Fibroblast of lung (primary cell): ENCODE data around the gene OR5AR1. TPM values are rescaled to one million over a fixed set of nuclear protein-coding genes. Genes with fewer than 3 reads are reported as not detected.

Experiments used
- DNase-seq, 2 donors: peaks; one replicate each; pipeline versions ENCODE4 v3.0.0 to v3.0.0-alpha.2; 2010; ENCODE audit warnings: low read depth in 2 of 2
- H2AFZ ChIP-seq: 2 replicates; pipeline ENCODE4 v1.5.1; 2012; ENCODE audit warnings: low read length, control low read depth, inconsistent platforms
- H3K27ac ChIP-seq: 2 replicates; pipeline ENCODE4 v1.5.1; 2011; ENCODE audit warnings: low read length, control low read depth; ENCODE audit not compliant: insufficient read depth
- H3K27me3 ChIP-seq: 2 replicates; pipeline ENCODE4 v1.5.1; 2011; ENCODE audit warnings: mild to moderate bottlenecking, low read length; ENCODE audit not compliant: control insufficient read depth, insufficient read depth
- H3K36me3 ChIP-seq: 2 replicates; pipeline ENCODE4 v1.5.1; 2011; ENCODE audit warnings: low read length; ENCODE audit not compliant: control insufficient read depth, insufficient read depth
- H3K4me1 ChIP-seq: 2 replicates; pipeline ENCODE4 v1.5.1; 2011; ENCODE audit warnings: low read length; ENCODE audit not compliant: control insufficient read depth, insufficient read depth; ENCODE audit errors: extremely low read depth
- H3K4me2 ChIP-seq: 2 replicates; pipeline ENCODE4 v1.5.1; 2011; ENCODE audit warnings: low read length, control low read depth; ENCODE audit not compliant: insufficient read depth; ENCODE audit errors: extremely low read depth
- H3K4me3 ChIP-seq, 4 experiments: fragments of 200-600 bp in 1 of 4; sonication (generic) in 1 of 4; replicated peaks in 1 of 4; 2 replicates each; pipeline ENCODE4 v1.5.1; 2011 to 2016; ENCODE audit warnings: low read length in 4 of 4, low read depth in 3 of 4, mild to moderate bottlenecking in 3 of 4, control low read depth in 2 of 4, inconsistent platforms in 1 of 4, mixed read lengths in 1 of 4; ENCODE audit not compliant: insufficient read depth in 1 of 4; ENCODE audit errors: control extremely low read depth in 1 of 4
- H3K79me2 ChIP-seq: 2 replicates; pipeline ENCODE4 v1.5.1; 2012; ENCODE audit warnings: mild to moderate bottlenecking, low read length, inconsistent platforms; ENCODE audit not compliant: control insufficient read depth, insufficient read depth
- H3K9ac ChIP-seq: 2 replicates; pipeline ENCODE4 v1.5.1; 2011; ENCODE audit warnings: mild to moderate bottlenecking, low read length, control low read depth; ENCODE audit not compliant: insufficient read depth
- H3K9me3 ChIP-seq: 2 replicates; pipeline ENCODE4 v1.5.1; 2012; ENCODE audit warnings: low read depth, low read length; ENCODE audit not compliant: control insufficient read depth, insufficient read depth
- H4K20me1 ChIP-seq: 2 replicates; pipeline ENCODE4 v1.5.1; 2011; ENCODE audit warnings: low read length; ENCODE audit not compliant: control insufficient read depth, insufficient read depth; ENCODE audit errors: extremely low read depth
- CTCF ChIP-seq, 2 donors: IDR thresholded peaks in 1 of 2; conservative IDR thresholded peaks in 1 of 2; 1 replicate in 1 of 2; 2 replicates in 1 of 2; pipeline ENCODE4 v1.5.1; 2011 to 2012; ENCODE audit warnings: low read length in 2 of 2, control low read depth in 1 of 2, inconsistent platforms in 1 of 2, low read depth in 1 of 2, mild to moderate bottlenecking in 1 of 2
- EZH2 ChIP-seq: IDR thresholded peaks from 2 replicates; pipeline ENCODE4 v1.5.1; 2012; ENCODE audit warnings: low read length, control low read depth, mild to moderate bottlenecking; ENCODE audit errors: missing control alignments
- polyA plus RNA-seq, 2 donors: library from polyadenylated mRNA; depleted of rRNA in 1 of 2; stranded (reverse) in 1 of 2; unstranded in 1 of 2; fragments of >200 nt; gene quantifications; 2 replicates each; pipeline ENCODE4 v1.2.1, GENCODE V29; 2011 to 2012; ENCODE audit warnings: missing spikeins in 1 of 2
- total RNA-seq: library from RNA; depleted of rRNA; stranded (reverse); fragments of >200 nt; gene quantifications from 2 replicates; pipeline ENCODE4 v1.2.1, GENCODE V29; 2014

Gene OR5AR1
- total and polyA plus RNA-seq, 2 donors (not counting 1 experiment from before 2014, with no cell fraction given), result not detected

DNA sequence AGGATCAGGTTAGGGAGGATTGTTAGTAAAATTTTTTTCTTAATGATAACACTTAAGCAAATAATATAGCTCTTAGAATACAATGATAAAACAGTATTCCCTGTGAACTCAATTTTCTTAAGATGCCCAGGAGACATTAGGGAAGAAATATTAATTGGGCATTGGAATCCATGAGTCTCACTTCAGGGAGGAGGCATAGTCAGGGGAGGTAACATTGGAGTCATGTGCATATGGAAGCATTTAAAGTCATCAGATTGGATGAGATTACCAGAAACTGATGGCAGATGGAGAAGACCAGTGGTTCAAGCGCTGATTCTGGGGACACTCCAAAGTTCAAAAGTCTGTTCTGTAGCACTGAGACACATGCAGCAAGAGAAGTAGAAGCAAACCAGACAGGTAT, 35.3 kb downstream of the OR5AR1 start, which contains the start of gene OR9G1:
Gene OR9G1, plus strand, starts transcription at position 301 of the 400 bp plus-strand sequence. CDS start 1,293 bp downstream, outside the sequence.
- H3K4me3 ChIP-seq, result no peak within 1 kb of the TSS
- no peak for DNase-seq
- no peaks in the 10 kb centered on the region for H3K79me2 ChIP-seq
- H4K20me1 ChIP-seq, result no peaks in the 10 kb centered on the region
- no peaks in the 10 kb centered on the region for H3K9me3 ChIP-seq
- H3K4me2 ChIP-seq, result no peak within 1 kb of the TSS
- no peaks in the 10 kb centered on the region for H3K4me1 ChIP-seq
- no peaks in the 10 kb centered on the region for H3K27me3 ChIP-seq
- no peak within 1 kb of the TSS for H3K27ac ChIP-seq
- TF ChIP-seq CTCF (conservative IDR thresholded peaks at IDR 0.05 in 1 of 2, IDR thresholded peaks at IDR 0.05 in 1 of 2; ENCODE audit: low read depth in 1 of 2, low read length in 2 of 2) (no peak), EZH2 (no peak)
- no peak within 1 kb of the TSS for H3K9ac ChIP-seq
- H2AFZ ChIP-seq, result no peak within 1 kb of the TSS
- H3K36me3 ChIP-seq, result no peaks in the 10 kb centered on the region

DNA sequence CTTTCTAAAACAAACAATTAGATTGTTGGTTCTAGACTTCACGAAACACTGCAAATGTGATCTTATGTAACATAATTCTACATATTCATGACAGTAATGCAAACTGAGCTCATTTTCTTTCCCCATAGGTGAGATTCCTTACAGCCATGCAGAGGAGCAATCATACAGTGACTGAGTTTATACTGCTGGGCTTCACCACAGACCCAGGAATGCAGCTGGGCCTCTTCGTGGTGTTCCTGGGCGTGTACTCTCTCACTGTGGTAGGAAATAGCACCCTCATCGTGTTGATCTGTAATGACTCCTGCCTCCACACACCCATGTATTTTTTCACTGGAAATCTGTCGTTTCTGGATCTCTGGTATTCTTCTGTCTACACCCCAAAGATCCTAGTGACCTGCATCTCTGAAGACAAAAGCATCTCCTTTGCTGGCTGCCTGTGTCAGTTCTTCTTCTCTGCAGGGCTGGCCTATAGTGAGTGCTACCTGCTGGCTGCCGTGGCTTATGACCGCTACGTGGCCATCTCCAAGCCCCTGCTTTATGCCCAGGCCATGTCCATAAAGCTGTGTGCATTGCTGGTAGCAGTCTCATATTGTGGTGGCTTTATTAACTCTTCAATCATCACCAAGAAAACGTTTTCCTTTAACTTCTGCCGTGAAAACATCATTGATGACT, 36.9 kb downstream of the OR5AR1 start:
- H3K36me3 ChIP-seq, result no peaks in the 10 kb centered on the region
- H2AFZ ChIP-seq, result no peak overlapping the region
- no peak overlapping the region for H3K4me2 ChIP-seq
- H3K9ac ChIP-seq, result no peak overlapping the region
- no peaks in the 10 kb centered on the region for H3K4me1 ChIP-seq
- TF ChIP-seq CTCF (conservative IDR thresholded peaks at IDR 0.05 in 1 of 2, IDR thresholded peaks at IDR 0.05 in 1 of 2; ENCODE audit: low read depth in 1 of 2, low read length in 2 of 2) (no peak), EZH2 (no peak)
- H3K27me3 ChIP-seq, result no peaks in the 10 kb centered on the region
- H3K79me2 ChIP-seq, result no peaks in the 10 kb centered on the region
- no peaks in the 10 kb centered on the region for H4K20me1 ChIP-seq
- no peak for DNase-seq
- no peaks in the 10 kb centered on the region for H3K9me3 ChIP-seq
- H3K27ac ChIP-seq, result no peak overlapping the region
- no peak overlapping the region for H3K4me3 ChIP-seq

DNA sequence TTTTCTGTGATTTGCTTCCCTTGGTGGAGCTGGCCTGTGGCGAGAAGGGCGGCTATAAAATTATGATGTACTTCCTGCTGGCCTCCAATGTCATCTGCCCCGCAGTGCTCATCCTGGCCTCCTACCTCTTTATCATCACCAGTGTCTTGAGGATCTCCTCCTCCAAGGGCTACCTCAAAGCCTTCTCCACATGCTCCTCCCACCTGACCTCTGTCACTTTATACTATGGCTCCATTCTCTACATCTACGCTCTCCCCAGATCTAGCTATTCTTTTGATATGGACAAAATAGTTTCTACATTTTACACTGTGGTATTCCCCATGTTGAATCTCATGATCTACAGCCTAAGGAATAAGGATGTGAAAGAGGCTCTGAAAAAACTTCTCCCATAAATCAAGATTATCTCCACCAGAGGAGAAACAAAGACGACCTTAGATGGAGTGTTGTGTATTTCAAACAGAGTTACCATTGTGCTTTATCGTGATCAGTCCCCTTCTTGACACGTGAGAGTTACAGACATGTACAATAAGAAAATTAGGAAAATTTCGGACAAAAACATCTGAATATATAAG, 37.5 kb downstream of the OR5AR1 start:
- Histone ChIP-seq H3K79me2 (no peaks in the 10 kb centered on the region), H3K4me1 (no peaks in the 10 kb centered on the region), H4K20me1 (no peaks in the 10 kb centered on the region), H3K4me3 (no peak overlapping the region), H3K27ac (no peak overlapping the region), H3K4me2 (no peak overlapping the region), H3K9ac (no peak overlapping the region), H3K9me3 (no peaks in the 10 kb centered on the region), H3K27me3 (no peaks in the 10 kb centered on the region), H3K36me3 (no peaks in the 10 kb centered on the region), H2AFZ (no peak overlapping the region)
- DNase-seq, result no peak
- TF ChIP-seq EZH2, result no peak
- no peak for TF ChIP-seq CTCF (conservative IDR thresholded peaks at IDR 0.05 in 1 of 2, IDR thresholded peaks at IDR 0.05 in 1 of 2; ENCODE audit: low read depth in 1 of 2, low read length in 2 of 2)
